Stimulated activated CD8-positive, alpha-beta memory T cell treated with anti-CD3 and anti-CD28 coated beads, Interleukin-12 subunit alpha, Interleukin-12 subunit beta, amount 100 ng/mL, for 24 hours (primary cell): ENCODE results near the gene BID.

ENCODE experiments used
- DNase-seq: peaks from one replicate; pipeline ENCODE4 v3.0.0-alpha.2; 2020; ENCODE audit errors: extremely low read depth

Gene BID

GRCh38 chr22:17803609-17804270 is 29.5 kb upstream of the BID start:
- DNase-seq = no peak

DNA sequence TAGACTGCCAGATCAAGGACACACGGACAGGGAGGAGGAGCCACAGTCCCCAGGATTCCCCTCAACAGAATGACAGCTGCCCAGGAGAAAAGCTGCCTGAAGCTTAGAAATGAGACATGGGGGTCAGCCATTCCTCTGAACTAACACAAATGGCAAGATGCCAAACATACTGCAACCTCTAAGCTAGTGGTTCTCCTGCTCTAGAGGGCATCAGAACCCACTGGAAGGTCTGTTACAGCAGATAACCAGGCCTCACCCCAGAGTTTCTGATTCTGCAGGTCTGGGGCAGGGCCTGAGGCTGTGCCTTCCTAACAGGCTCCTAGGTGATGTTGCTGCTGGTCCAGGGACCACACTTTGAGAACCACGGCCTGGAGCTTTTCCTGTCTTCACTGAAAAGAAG is 28.6 kb upstream of the BID start:
- DNase-seq = no peak

DNA sequence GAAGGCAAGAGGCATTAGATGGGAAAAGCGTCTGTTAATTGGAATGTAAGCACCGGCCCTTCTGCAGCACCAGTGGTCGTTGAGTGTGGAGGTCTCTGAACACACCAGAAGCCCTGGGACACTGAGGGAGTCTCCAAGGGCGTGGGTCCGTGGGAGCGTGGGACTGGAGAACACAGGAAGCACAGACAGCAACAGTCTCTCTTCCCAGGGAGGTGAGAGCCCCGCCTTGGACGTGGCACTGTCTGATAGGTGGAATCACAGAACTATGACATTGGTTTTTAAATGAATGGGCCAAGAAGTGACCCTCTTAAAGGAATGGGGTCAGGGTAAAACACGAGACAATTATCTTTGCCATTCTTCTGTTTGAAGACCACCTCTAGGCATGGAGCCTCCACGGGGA is 28.1 kb upstream of the BID start:
- DNase-seq = no peak

GRCh38 chr22:17797721-17798559 is 23.7 kb upstream of the BID start:
- no peak for DNase-seq

- DNase-seq = no peak
Observed at GRCh38 chr22:17796695-17797094, 22.4 kb upstream of the BID start.

DNA sequence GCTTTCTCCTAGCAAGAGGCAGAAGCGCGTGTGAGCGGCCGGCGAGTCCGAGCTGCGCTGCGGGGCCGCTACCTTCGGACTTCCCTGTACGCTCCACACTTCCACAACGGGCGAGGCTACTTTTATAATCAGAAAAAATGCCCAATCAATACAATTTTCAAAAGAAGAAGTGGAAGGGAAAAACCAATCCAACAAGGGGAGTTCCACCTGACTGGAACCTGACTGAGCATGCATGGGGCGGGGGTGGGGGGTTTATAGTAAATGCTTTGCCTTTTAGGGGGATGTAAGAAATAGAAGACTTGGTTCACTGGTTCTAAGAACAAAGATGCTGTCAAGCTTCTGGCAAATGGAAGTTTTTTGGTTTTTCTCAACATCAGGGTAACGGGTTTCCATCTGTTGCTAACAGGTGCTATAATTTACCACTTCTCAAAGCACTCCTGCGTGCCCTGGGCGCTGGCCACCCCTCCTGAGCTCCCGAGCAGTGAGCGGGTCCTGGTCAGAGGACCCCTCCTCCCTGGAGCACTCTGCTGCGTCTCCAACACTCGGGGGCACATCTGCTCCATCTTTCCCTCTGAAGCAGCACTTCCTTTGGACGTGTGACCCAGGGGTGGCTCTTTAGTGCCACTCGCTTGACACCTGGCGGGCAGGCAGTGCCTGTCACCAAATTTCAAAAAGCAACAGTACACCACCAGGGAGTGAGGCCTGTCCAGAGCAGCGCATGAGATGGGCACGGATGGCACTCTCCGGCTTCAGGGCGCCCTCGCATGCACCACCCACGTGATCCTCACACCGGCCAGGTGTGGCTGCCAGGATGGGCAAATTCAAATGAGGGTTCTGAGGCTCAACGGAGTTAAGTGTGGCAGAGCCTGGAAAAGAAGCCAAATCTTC is 21.6 kb upstream of the BID start:
- DNase-seq = no peak

DNA sequence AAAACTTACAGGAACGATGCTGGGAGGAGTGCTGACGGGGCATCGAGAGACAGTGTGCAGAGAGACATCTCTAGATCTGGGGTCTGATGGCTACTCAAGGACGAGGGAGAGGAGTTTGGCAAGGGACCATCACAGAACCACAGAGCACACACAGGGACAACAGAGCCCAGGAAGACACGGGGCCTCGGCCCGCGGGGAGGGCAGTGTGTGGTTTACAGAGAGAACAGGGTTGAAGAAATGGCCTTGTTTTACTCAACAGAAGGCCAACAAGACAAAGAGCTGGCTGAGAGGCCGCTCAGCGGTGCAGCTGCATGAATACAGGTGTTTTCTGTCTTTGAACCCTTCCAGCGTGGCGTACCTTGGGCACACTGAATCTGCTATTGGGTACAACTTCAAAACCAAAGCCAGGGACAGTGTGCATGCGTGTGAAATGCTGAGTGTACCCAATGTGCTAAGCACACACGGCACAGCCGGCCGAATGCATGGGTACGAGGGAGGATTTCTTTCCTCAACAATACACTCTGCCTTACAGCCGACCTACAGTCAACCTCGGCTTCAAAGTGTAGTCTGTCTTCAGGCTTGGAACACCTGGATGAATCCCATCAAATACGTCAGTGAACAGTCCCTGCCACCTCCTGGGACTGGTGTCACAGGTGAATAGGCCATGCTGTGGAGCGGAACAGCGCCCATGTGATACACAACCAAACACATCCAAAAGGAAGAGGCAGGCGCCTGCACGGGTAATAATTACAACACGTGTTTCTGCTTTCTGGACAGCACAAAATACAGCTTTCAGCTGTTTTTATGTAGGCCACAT is 20.7 kb upstream of the BID start:
- no peak for DNase-seq

- DNase-seq = no peak
Observed at GRCh38 chr22:17792854-17793434, 18.7 kb upstream of the BID start.

- no peak for DNase-seq
Observed at GRCh38 chr22:17792299-17792698, 18.0 kb upstream of the BID start.

DNA sequence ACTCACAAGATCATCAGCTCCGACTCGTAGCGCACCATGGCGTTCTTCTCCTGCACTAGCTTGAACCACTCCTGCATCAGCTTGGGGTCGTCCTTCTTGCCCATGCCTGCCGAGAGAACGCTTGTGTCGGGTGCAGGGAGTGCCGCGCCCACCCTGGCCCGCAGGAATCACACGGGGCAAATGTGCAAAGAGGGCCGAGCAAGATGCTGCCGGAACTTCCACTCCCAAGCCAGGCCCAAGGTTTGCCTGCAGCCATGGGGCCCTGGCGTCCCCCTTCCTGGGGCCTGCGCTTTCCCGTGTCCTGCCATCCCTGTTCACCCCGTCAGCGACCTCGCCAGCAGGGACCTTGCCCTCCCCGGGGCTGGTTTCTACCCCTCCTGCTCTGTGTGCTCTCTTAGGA is 16.9 kb upstream of the BID start:
- no peak for DNase-seq

GRCh38 chr22:17789379-17790200 is 15.3 kb upstream of the BID start:
- DNase-seq = no peak

DNA sequence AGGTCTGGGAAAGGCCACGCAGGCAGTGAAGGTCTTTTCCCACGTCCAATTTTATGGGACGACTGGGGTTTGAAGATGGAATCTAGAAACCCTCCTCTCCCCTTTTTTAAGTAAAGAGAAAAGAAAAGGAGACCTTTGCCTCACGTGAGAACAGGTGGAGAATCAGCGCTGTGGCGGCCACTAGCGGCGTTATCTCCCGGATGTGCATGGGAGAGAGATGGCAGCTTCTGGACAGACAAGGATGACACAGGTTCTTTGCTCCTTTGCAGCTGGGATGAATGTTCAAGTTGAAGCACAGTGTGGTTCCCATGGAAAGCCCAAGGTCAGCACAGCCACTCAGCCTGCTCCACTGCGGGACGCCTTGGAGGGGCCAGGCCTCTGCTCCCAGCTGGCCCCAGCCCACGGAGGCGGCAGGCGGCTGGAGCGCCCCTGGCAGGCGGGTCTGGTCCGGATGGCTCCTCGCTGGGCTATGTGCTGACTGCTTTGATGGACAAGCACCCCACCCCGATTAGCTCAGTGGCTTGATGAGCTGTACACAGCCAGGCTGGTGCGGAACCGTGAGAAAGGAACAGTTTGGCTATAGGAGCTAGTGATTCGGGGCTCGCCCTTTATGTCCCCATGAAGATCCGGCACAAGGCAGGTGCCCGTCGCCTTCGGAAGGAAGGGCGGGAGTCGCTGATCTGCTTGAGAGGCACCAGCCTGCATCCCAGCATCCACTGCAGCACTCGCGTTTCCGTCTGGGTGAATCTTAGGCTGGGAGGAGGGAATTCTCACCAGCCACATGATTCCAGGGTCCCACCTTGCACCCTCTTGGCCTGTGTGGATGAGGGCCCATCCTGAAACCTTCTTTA is 14.5 kb upstream of the BID start:
- DNase-seq = no peak

DNA sequence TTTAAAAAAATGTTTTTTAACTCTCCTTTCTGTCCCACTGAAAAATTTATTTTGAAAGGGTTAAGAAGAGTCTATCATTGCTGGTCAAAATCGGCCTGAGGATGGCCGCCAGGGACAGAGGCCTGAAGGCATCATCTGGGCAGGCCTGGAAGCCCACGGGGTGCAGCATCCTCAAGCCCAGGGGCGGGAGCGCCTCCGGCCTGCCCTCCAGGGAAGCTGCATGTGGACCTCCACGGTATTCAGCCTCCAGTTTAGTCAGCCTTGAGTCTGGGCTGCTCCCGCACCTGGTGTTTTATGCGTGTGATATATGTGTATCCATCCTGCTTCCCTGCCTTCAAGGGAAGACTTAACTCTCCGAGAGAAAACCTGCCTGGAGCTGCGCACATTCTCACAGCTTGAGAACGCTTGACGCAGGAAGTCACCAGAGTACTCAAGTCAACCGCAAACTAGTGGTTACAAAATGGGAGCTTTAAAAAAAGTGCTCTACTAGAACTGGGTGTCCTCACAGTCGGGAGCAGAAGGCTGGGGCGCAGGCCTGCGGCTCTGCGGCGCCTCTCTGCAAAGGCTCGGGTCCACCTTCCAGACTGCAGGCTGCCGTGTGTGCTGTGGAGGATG is 13.6 kb upstream of the BID start:
- no peak for DNase-seq

GRCh38 chr22:17787241-17787640 is 13.0 kb upstream of the BID start:
- DNase-seq = no peak

DNA sequence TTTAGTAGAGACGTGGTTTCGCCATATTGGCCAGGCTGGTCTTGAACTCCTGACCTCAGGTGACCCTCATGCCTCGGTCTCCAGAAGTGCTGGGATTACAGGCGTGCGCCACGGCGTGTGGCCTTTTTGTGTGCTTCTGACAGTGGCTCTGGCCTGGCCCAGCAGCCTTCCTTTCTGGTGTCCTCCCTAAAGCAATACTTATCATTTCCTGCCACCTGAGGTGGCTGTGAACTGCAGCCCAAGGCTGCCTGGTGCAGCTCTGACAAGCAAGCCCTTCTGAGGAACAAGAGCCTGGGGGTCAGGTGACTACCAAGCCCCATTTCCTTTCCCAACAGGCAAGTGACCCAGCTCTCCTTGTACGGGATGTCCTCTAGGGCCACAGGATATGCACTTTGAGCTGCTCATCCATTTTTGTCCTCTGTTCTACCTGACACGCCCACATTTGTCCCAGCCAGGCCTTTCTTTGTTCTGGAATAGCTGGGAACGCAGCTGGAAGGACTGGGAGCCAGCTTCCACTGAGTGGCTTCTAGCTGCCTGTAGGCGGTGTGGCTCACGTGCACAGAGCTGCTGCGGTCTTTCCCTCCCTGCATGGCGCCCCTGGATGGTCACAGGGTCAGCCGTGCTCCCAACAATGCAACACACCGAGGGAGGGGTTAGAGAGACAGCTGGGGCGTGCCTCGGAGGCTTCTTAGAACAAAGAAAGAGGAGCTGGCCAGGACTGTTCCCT is 12.3 kb upstream of the BID start:
- DNase-seq = no peak

DNA sequence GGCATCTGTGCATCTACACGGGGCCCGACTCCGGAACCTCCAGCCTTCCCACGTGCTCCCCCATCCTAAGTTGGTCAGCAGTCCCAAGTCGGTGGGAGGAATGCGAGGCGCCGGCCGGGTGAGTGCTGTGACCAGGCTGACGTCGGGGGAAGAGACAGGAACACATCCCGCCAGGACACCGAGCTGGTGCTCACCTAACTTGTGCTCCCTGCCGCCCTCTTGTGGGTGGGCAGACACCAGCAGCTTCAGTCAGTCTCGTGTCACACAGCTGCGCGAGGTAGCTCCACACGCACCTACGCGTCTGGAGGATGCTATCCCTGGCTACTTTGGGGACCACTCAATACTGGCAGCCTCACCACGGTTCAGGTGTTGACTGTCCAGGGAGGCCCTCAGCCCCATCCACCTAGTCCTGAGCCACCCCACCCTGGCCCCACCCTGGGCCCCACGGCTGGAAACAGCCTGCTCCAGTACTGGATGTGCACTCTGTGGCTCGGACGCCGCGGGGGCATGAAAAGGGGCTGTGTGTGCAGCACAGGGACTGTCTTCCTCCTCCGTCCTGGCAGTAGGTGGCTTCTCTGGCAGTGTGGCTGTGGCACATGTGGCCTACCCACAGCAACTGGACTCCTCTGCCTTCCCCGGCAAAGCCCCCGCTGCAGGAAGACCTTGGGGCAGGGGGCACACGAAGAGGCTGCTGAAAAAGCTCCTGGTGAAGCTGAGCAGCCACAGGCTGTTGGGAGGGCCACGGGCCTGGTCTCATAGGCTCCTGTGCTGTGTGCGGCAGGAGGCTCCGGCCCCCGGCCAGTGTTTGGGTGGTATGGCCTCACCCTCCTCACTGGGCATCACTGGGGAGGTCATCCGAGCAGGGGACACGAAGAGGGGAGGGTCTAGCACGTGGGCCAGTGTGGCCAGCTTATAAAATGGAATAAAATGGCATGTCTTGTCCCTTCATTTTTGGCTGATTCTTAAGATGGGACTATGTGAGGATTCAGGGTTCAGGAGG is 11.2 kb upstream of the BID start:
- no peak for DNase-seq

DNA sequence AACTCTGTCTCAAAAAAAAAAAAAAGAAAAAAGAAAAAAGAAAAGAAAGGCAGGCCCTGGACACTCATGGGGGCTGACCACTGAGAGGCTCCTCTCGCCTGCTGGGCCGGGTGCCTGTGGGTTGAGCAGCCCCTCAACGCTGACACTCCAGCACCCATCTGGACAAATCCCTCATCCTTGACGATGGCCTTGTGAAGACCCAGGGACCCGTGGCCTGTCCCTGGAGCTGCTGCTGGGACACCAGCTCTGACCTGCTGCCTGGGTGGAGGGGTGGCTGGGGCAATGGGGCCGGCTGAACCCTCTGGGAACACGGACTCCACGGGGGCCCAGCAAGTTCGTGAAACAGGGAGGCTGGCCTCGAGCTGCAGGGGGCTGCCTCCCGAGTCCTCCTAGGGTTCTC is 10.5 kb upstream of the BID start:
- DNase-seq = no peak
